ENCODE results near the gene DPEP1. TPM values are rescaled to one million over a fixed set of nuclear protein-coding genes. Genes with fewer than 3 reads are reported as not detected.
A peak's percentile ranks its signal among the peaks of the same experiment; 100 is the strongest.

Gene DPEP1
- total and polyA plus RNA-seq, 2 donors (not counting 1 experiment from before 2014, with no cell fraction given): not detected

DNA sequence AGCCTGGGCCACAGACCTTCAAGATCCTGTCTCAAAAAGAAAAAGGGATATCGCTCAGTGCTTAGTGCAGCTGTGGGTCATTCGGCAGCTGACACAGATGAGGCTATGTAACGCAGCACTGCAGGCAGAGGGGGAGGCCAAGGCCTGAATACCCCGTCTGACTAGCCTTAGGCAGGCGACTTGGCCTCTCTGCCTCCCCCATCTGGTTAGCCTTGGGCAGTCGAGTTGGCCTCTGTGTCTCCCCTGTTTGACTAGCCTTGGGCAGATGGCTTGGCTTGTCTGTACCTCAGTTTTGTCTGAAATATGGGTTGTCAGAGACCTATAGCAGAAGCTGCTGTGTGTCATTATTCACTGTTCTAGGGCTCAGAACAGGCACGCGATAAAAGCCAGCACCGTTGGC, 54.2 kb downstream of the DPEP1 start:
- H4K20me1 ChIP-seq (ENCODE audit: control insufficient read depth, insufficient read depth, low read length, poor library complexity, severe bottlenecking): no peaks in the 10 kb centered on the region
- H3K9me3 ChIP-seq (ENCODE audit: control extremely low read depth in 1 of 3, control insufficient read depth in 2 of 3, insufficient read depth in 1 of 3, low read length in 2 of 3): peaks cover 0 to 3% (median 0%) of the 10 kb centered on the region in 3 donors
- WGBS (ENCODE audit: insufficient coverage): 86% methylated on average over 9 of the region's 9 CpGs
- no peaks in the 10 kb centered on the region for H3K4me1 ChIP-seq (ENCODE audit: control insufficient read depth in 2 of 2, insufficient read depth in 2 of 2, low read length in 2 of 2)
- ATAC-seq (ENCODE audit: low read depth): no peak
- H3K4me2 ChIP-seq (replicated peaks; ENCODE audit: low read depth, low read length, poor library complexity, severe bottlenecking): no peak overlapping the region
- H3K27ac Mint-ChIP-seq: no peak overlapping the region
- ChIA-PET POLR2A (interaction anchor here (0.6 kb wide), 1 partner anchor 31 kb away, joined by 3 read pairs; no protein-coding TSS in a partner anchor), CTCF (interaction anchor here (1.2 kb wide), 1 partner anchor 53 kb away, joined by 3 read pairs; no protein-coding TSS in a partner anchor)
- H3K9ac ChIP-seq (ENCODE audit: low read length): no peak overlapping the region
- no peaks in the 10 kb centered on the region for H3K27me3 Mint-ChIP-seq
- no peak overlapping the region for H3K4me3 ChIP-seq (ENCODE audit: control extremely low read depth in 1 of 5, extremely low read depth in 1 of 5, insufficient read depth in 1 of 5, low read depth in 2 of 5, low read length in 4 of 5)
- no peak overlapping the region for H2AFZ ChIP-seq (ENCODE audit: insufficient read depth, low read depth, low read length, poor library complexity, severe bottlenecking)
- no peak for TF ChIP-seq EZH2 (IDR thresholded peaks at IDR 0.05; ENCODE audit: borderline replicate concordance, insufficient read depth, low read depth, low read length, poor library complexity, severe bottlenecking)
- TF ChIP-seq, protein P1, sequence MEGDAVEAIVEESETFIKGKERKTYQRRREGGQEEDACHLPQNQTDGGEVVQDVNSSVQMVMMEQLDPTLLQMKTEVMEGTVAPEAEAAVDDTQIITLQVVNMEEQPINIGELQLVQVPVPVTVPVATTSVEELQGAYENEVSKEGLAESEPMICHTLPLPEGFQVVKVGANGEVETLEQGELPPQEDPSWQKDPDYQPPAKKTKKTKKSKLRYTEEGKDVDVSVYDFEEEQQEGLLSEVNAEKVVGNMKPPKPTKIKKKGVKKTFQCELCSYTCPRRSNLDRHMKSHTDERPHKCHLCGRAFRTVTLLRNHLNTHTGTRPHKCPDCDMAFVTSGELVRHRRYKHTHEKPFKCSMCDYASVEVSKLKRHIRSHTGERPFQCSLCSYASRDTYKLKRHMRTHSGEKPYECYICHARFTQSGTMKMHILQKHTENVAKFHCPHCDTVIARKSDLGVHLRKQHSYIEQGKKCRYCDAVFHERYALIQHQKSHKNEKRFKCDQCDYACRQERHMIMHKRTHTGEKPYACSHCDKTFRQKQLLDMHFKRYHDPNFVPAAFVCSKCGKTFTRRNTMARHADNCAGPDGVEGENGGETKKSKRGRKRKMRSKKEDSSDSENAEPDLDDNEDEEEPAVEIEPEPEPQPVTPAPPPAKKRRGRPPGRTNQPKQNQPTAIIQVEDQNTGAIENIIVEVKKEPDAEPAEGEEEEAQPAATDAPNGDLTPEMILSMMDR (IDR thresholded peaks at IDR 0.05): no peak
- no peak overlapping the region for H3K4me3 Mint-ChIP-seq
- intact Hi-C loops (cut with micrococcal nuclease): no loop called here
- DNase-seq: no peak
- peaks cover 3% of the 10 kb centered on the region for H3K4me1 Mint-ChIP-seq
- H3K27me3 ChIP-seq (replicated peaks in 1 of 4; ENCODE audit: control extremely low read depth in 1 of 4, control insufficient read depth in 3 of 4, insufficient read depth in 4 of 4, low read length in 3 of 4): no peaks in the 10 kb centered on the region
- no peaks in the 10 kb centered on the region for H3K9me3 Mint-ChIP-seq (ENCODE audit: insufficient read depth)
- H3K79me2 ChIP-seq (ENCODE audit: control insufficient read depth, insufficient read depth, low read length): no peaks in the 10 kb centered on the region
- no peak overlapping the region for H3K27ac ChIP-seq (ENCODE audit: low read length in 2 of 2)
- H3K36me3 ChIP-seq (replicated peaks in 1 of 2; ENCODE audit: control extremely low read depth in 1 of 2, control insufficient read depth in 1 of 2, extremely low read depth in 1 of 2, insufficient read depth in 2 of 2, low read length in 1 of 2): no peaks in the 10 kb centered on the region

DNA sequence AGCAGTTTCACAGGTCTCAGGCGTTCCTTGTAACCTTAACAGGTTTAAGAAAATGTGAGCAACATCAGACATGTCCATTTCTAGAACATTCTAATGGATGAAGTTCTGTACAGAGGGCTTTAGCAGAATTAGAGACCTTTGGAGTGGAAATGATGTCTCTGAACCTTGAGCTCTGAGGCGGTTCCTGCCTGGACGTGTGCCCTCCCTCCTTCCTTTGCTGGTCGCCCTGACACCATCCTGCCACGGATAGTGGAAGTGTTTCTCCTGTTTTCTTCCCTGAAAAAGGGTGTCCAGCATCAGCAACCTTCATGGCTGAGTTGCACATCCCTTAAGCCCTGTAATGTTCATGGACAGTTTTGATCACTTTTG, 55.3 kb downstream of the DPEP1 start:
- no peaks in the 10 kb centered on the region for H3K27me3 Mint-ChIP-seq

More for the DNA sequence above, 55.3 kb downstream of the DPEP1 start:
- H3K4me2 ChIP-seq (replicated peaks; ENCODE audit: low read depth, low read length, poor library complexity, severe bottlenecking): peak overlapping the region; percentile 35
- Mint-ChIP-seq H3K4me1 (peaks cover 3% of the 10 kb centered on the region), H3K9me3 (ENCODE audit: insufficient read depth) (no peaks in the 10 kb centered on the region), H3K4me3 (no peak overlapping the region), H3K27ac (no peak overlapping the region)
- DNase-seq (no peak), ATAC-seq (ENCODE audit: low read depth) (no peak)
- TF ChIP-seq EZH2 (IDR thresholded peaks at IDR 0.05; ENCODE audit: borderline replicate concordance, insufficient read depth, low read depth, low read length, poor library complexity, severe bottlenecking): no peak
- no peaks in the 10 kb centered on the region for H3K36me3 ChIP-seq (replicated peaks in 1 of 2; ENCODE audit: control extremely low read depth in 1 of 2, control insufficient read depth in 1 of 2, extremely low read depth in 1 of 2, insufficient read depth in 2 of 2, low read length in 1 of 2)
- no peaks in the 10 kb centered on the region for H3K4me1 ChIP-seq (ENCODE audit: control insufficient read depth in 2 of 2, insufficient read depth in 2 of 2, low read length in 2 of 2)
- H3K9ac ChIP-seq (ENCODE audit: low read length): no peak overlapping the region
- POLR2A ChIA-PET: no interaction called here
- 78% methylated on average over 4 of the region's 5 CpGs for WGBS (ENCODE audit: insufficient coverage)
- H3K4me3 ChIP-seq (ENCODE audit: control extremely low read depth in 1 of 5, extremely low read depth in 1 of 5, insufficient read depth in 1 of 5, low read depth in 2 of 5, low read length in 4 of 5): no peak overlapping the region
- H3K27me3 ChIP-seq (replicated peaks in 1 of 4; ENCODE audit: control extremely low read depth in 1 of 4, control insufficient read depth in 3 of 4, insufficient read depth in 4 of 4, low read length in 3 of 4): no peaks in the 10 kb centered on the region
- CTCF ChIA-PET: interaction anchor here (0.6 to 1.2 kb wide), 3 partner anchors 9 to 126 kb away, joined by 3 read pairs; no protein-coding TSS in a partner anchor
- H3K9me3 ChIP-seq (ENCODE audit: control extremely low read depth in 1 of 3, control insufficient read depth in 2 of 3, insufficient read depth in 1 of 3, low read length in 2 of 3): peaks cover 0 to 3% (median 0%) of the 10 kb centered on the region in 3 donors
- peak overlapping the region; percentile 32 for H2AFZ ChIP-seq (ENCODE audit: insufficient read depth, low read depth, low read length, poor library complexity, severe bottlenecking)
- intact Hi-C loops (cut with micrococcal nuclease): no loop called here
- H3K27ac ChIP-seq (ENCODE audit: low read length in 2 of 2): no peak overlapping the region
- no peaks in the 10 kb centered on the region for H3K79me2 ChIP-seq (ENCODE audit: control insufficient read depth, insufficient read depth, low read length)
- no peaks in the 10 kb centered on the region for H4K20me1 ChIP-seq (ENCODE audit: control insufficient read depth, insufficient read depth, low read length, poor library complexity, severe bottlenecking)
